Caco-2 (cell line): ENCODE measurements around the gene MAP3K1. TPM values are rescaled to one million over a fixed set of nuclear protein-coding genes. Genes with fewer than 3 reads are reported as not detected.
A peak's percentile ranks its signal among the peaks of the same experiment; 100 is the strongest.

Experiments
- Bru-seq: library from RNA; stranded (reverse); fragments of 400-500 nt; gene quantifications from one replicate; lab custom pipeline; 2021; lab: Mats Ljungman, UMichigan
- BruChase-seq, 2 experiments: library from RNA; stranded (reverse); fragments of 400-500 nt; gene quantifications; one replicate each; lab custom pipeline; 2021; lab: Mats Ljungman, UMichigan
- BruUV-seq: library from RNA; stranded (reverse); fragments of 400-500 nt; replicated peaks from 2 replicates; lab custom pipeline; 2021; lab: Mats Ljungman, UMichigan
- CTCF ChIA-PET: fragments of 300-600 bp; sonication (Branson Sonifier 250); formaldehyde crosslinking; loops from one replicate; lab custom pipeline; 2022; ENCODE audit warnings: antibody characterized with exemption; lab: Charles Lee
- POLR2A ChIA-PET: fragments of 300-600 bp; sonication (Branson Sonifier 250); formaldehyde crosslinking; loops from one replicate; lab custom pipeline; 2022; ENCODE audit warnings: antibody characterized with exemption; lab: Charles Lee
- DNase-seq, 2 experiments: peaks; one replicate each; pipeline versions ENCODE4 v3.0.0 to v3.0.0-alpha.2; 2020 to 2022
- H3K27me3 ChIP-seq: replicated peaks from 2 replicates; pipeline ENCODE4 v1.6.0; 2011; ENCODE audit warnings: low read length; ENCODE audit not compliant: control insufficient read depth, insufficient read depth
- H3K36me3 ChIP-seq: 2 replicates; pipeline ENCODE4 v1.5.1; 2011; ENCODE audit warnings: low read length; ENCODE audit not compliant: control insufficient read depth, insufficient read depth
- H3K4me1 ChIP-seq: fragments of 250-450 bp; sonication (Bioruptor Pico); 2 replicates; pipeline ENCODE4 v1.5.1; 2020; ENCODE audit warnings: mild to moderate bottlenecking
- H3K4me3 ChIP-seq: 2 replicates; pipeline ENCODE4 v1.5.1; 2011; ENCODE audit warnings: low read depth, mild to moderate bottlenecking, control low read depth, low read length
- H3K9me3 ChIP-seq: fragments of 250-450 bp; sonication (Bioruptor Pico); 2 replicates; pipeline ENCODE4 v1.5.1; 2020; ENCODE audit warnings: mild to moderate bottlenecking, moderate library complexity
- H3K27ac Mint-ChIP-seq: one replicate; pipeline ENCODE4 v1.8.0; 2022; ENCODE audit warnings: mixed read lengths; ENCODE audit not compliant: unreplicated experiment
- H3K27me3 Mint-ChIP-seq: one replicate; pipeline ENCODE4 v1.8.0; 2022; ENCODE audit warnings: mixed read lengths; ENCODE audit not compliant: insufficient read depth, unreplicated experiment
- H3K36me3 Mint-ChIP-seq: one replicate; pipeline ENCODE4 v1.8.0; 2022; ENCODE audit warnings: mild to moderate bottlenecking, mixed read lengths; ENCODE audit not compliant: insufficient read depth, unreplicated experiment
- H3K4me1 Mint-ChIP-seq: one replicate; pipeline ENCODE4 v1.8.0; 2022; ENCODE audit warnings: low read depth, mixed read lengths; ENCODE audit not compliant: unreplicated experiment
- H3K4me3 Mint-ChIP-seq: one replicate; pipeline ENCODE4 v1.8.0; 2022; ENCODE audit warnings: mild to moderate bottlenecking, moderate library complexity, mixed read lengths; ENCODE audit not compliant: unreplicated experiment
- H3K9me3 Mint-ChIP-seq: one replicate; pipeline ENCODE4 v1.8.0; 2022; ENCODE audit warnings: mixed read lengths; ENCODE audit not compliant: unreplicated experiment
- intact Hi-C: fragments of 100-400 bp; cut with micrococcal nuclease; formaldehyde crosslinking; loops from one replicate; pipeline ENCODE4 v1.10.0; 2022; ENCODE audit not compliant: unreplicated experiment
- long read RNA-seq: library from polyadenylated mRNA; stranded (forward); transcript quantifications from one replicate; pipeline ENCODE4 v2.0.0, GENCODE V29; 2022
- total RNA-seq: library from RNA; stranded (reverse); gene quantifications from 2 replicates; pipeline ENCODE4 v1.2.3, GENCODE V29; 2022
- TF ChIP-seq, protein P1 (sequence below), 2 experiments: fragments of 200-600 bp in 1 of 2; IDR thresholded peaks; 1 replicate in 1 of 2; 2 replicates in 1 of 2; pipeline versions ENCODE4 v1.5.1 to v1.8.0; 2011 to 2022; ENCODE audit warnings: antibody characterized with exemption in 1 of 2, control low read depth in 1 of 2, inconsistent platforms in 1 of 2, low read depth in 1 of 2, low read length in 1 of 2, mild to moderate bottlenecking in 1 of 2, moderate library complexity in 1 of 2; ENCODE audit not compliant: insufficient read depth in 1 of 2, severe bottlenecking in 1 of 2, unreplicated experiment in 1 of 2

MAP3K1 gene
- total RNA-seq (46.0 and 47.0 TPM in 2 replicates), Bru-seq, nascent RNA (percentile 97 among the genes with signal in this experiment), BruChase-seq, experiment 1, labeled RNA remaining after a 2-hour chase (percentile 95 among the genes with signal in this experiment), BruChase-seq, experiment 2, labeled RNA remaining after a 6-hour chase (percentile 85 among the genes with signal in this experiment)
- long read RNA-seq, full-length matches to known transcripts = 4 of 15 reads
- long read RNA-seq, partial matches to known transcripts = 10 of 15 reads
- long read RNA-seq, other reads (novel, unspliced or antisense) = 1 of 15 reads

DNA sequence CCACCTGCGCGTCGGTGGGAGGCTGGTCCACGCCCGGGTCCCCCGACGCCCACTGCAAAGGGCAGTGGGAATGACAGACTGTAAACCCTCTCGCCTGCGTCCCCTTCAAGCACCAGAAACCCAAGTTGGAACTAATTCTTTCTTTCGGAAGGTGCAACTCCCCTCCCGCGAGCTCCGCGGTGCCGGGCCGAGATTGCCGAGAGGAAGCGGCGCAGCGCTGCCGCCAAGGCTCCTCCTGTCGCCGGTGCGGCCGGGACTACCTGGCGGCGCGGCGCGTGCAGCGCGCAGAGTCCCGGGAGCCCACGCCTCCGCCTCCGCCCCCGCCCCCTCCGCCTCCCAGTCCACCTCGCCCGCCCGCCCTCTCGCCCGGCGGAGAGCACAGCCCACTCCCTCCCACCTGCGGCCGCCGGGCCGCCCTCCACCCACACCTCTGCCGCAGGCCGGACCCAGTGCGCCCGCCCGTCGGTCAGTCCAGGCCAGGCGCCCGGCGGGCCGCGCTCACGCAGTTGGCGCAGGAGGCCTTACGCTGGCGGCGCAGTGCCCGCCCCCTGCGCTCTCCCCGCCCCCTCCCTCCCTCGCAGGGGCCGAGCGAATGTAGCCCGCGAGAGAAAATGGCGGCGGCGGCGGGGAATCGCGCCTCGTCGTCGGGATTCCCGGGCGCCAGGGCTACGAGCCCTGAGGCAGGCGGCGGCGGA is at the start of gene MAP3K1:
MAP3K1 (plus strand) TSS at position 587 of the 695 bp plus-strand sequence; CDS start at position 612, 25 bp downstream.
- H3K27me3 Mint-ChIP-seq = no peaks in the 10 kb centered on the region
- ChIA-PET POLR2A (interaction anchor here (0.6 to 1.3 kb wide), 2 partner anchors 176 to 334 kb away, joined by 3 read pairs; no protein-coding TSS in a partner anchor), CTCF (interaction anchor here (0.6 kb wide), 1 partner anchor 19 kb away, joined by 3 read pairs; no protein-coding TSS in a partner anchor)
- peak within 1 kb of the TSS; percentile 97 for H3K4me3 Mint-ChIP-seq
- DNase-seq = peak; percentile 95 to 96
- no TSS peak for BruUV-seq
- peaks cover 20% of the 10 kb centered on the region for H3K4me1 Mint-ChIP-seq
- no peaks in the 10 kb centered on the region for H3K36me3 ChIP-seq
- H3K4me1 ChIP-seq = peaks cover 42% of the 10 kb centered on the region
- H3K9me3 Mint-ChIP-seq = no peaks in the 10 kb centered on the region
- no peaks in the 10 kb centered on the region for H3K9me3 ChIP-seq
- H3K27ac Mint-ChIP-seq = peak within 1 kb of the TSS; percentile 93
- TF ChIP-seq, protein P1, sequence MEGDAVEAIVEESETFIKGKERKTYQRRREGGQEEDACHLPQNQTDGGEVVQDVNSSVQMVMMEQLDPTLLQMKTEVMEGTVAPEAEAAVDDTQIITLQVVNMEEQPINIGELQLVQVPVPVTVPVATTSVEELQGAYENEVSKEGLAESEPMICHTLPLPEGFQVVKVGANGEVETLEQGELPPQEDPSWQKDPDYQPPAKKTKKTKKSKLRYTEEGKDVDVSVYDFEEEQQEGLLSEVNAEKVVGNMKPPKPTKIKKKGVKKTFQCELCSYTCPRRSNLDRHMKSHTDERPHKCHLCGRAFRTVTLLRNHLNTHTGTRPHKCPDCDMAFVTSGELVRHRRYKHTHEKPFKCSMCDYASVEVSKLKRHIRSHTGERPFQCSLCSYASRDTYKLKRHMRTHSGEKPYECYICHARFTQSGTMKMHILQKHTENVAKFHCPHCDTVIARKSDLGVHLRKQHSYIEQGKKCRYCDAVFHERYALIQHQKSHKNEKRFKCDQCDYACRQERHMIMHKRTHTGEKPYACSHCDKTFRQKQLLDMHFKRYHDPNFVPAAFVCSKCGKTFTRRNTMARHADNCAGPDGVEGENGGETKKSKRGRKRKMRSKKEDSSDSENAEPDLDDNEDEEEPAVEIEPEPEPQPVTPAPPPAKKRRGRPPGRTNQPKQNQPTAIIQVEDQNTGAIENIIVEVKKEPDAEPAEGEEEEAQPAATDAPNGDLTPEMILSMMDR (IDR thresholded peaks at IDR 0.05; ENCODE audit: insufficient read depth in 1 of 2, low read depth in 1 of 2, low read length in 1 of 2, severe bottlenecking in 1 of 2, unreplicated experiment in 1 of 2) = no peak
- H3K4me3 ChIP-seq = peak within 1 kb of the TSS; percentile 92
- no peaks in the 10 kb centered on the region for H3K27me3 ChIP-seq
- intact Hi-C loops = loop anchor here (1.0 to 5.0 kb wide), 4 partner anchors 178 to 545 kb away; no protein-coding TSS in a partner anchor
- peaks cover 5% of the 10 kb centered on the region for H3K36me3 Mint-ChIP-seq

DNA sequence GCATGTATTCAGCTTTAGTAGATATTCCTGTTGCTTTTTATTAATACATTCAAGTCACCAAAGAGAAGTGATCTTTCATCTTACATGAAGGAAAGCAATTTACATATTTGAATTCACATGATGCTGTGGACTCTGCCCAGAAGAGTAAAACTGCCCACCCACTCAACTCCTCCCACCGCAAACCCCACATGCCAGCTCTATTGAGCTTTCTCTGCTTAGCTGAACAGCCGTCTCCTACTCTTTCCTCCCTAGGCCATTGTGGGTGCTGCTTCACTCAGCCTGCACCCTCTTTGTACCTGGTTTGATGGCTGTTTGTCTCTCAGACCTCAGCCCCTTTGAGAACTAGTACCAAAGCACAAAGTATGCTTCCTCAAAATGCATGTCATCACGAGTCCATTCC is 48.4 kb upstream of the MAP3K1 start:
- Mint-ChIP-seq H3K27ac (no peak overlapping the region), H3K4me1 (peaks cover 17% of the 10 kb centered on the region), H3K27me3 (no peaks in the 10 kb centered on the region), H3K4me3 (no peak overlapping the region), H3K36me3 (no peaks in the 10 kb centered on the region), H3K9me3 (no peaks in the 10 kb centered on the region)
- Histone ChIP-seq H3K27me3 (no peaks in the 10 kb centered on the region), H3K4me3 (no peak overlapping the region), H3K36me3 (no peaks in the 10 kb centered on the region), H3K4me1 (peaks cover 16% of the 10 kb centered on the region), H3K9me3 (no peaks in the 10 kb centered on the region)
- CTCF ChIA-PET = no interaction called here
- intact Hi-C loops = no loop called here
- TF ChIP-seq, protein P1 (IDR thresholded peaks at IDR 0.05; ENCODE audit: insufficient read depth in 1 of 2, low read depth in 1 of 2, low read length in 1 of 2, severe bottlenecking in 1 of 2, unreplicated experiment in 1 of 2) = no peak
- POLR2A ChIA-PET = no interaction called here
- no TSS peak for BruUV-seq
- DNase-seq = no peak

DNA sequence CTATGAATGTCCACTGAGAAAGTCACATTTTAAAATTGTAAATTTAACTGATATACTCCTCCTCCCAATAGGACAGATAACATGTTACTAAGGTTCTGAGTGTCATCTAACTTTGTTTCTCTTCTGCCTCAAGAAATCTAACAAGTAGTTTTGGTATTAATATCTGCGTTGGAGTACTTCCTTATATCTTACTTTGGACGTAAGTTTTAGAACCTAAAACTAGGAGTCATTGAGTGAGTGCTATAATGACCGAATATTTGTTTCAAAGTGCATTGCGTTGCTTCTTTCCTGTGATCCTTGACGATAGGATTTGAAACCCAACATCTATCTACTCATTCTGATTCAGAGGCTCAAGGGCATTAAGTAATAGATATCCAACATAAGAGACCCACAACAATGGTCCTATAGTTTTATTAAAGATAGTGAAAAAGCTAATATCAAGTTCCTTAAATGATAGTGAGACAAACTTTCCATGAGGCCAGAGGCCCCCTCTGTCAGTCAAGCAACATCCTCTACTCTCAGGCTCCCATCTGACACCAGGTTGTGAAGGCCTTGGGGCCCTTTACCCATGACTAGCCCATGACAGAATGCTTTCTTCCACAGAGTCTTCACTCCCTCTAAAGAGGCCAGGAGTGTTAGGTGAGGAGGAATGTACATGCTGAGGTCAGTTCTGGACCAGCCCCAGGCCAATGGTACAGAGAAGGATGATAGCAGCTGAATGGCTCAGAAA is 45.3 kb upstream of the MAP3K1 start:
- peaks cover 5% of the 10 kb centered on the region for H3K4me1 Mint-ChIP-seq
- no peak for DNase-seq
- BruUV-seq = no TSS peak
- Histone ChIP-seq H3K9me3 (no peaks in the 10 kb centered on the region), H3K27me3 (no peaks in the 10 kb centered on the region), H3K4me3 (no peak overlapping the region), H3K4me1 (no peaks in the 10 kb centered on the region; the same call in 1 of the 2 replicates), H3K36me3 (no peaks in the 10 kb centered on the region)
- POLR2A ChIA-PET = no interaction called here
- H3K27me3 Mint-ChIP-seq = no peaks in the 10 kb centered on the region
- intact Hi-C loops = no loop called here
- TF ChIP-seq, protein P1 (IDR thresholded peaks at IDR 0.05; ENCODE audit: insufficient read depth in 1 of 2, low read depth in 1 of 2, low read length in 1 of 2, severe bottlenecking in 1 of 2, unreplicated experiment in 1 of 2) = no peak
- CTCF ChIA-PET = no interaction called here
- H3K9me3 Mint-ChIP-seq = no peaks in the 10 kb centered on the region
- H3K36me3 Mint-ChIP-seq = no peaks in the 10 kb centered on the region
- H3K4me3 Mint-ChIP-seq = no peak overlapping the region
- no peak overlapping the region for H3K27ac Mint-ChIP-seq
